MM.1S (cell line): Measurements from ENCODE around the gene NFKBIE.

Source experiments
- CTCF ChIP-seq: fragments of 300-600 bp; sonication (generic); IDR thresholded peaks from 2 replicates; pipeline ENCODE4 v1.5.1; 2016; ENCODE audit warnings: antibody characterized with exemption, low read length, mixed read lengths
- EZH2phosphoT487 ChIP-seq: fragments of 300-600 bp; sonication (generic); IDR thresholded peaks from 2 replicates; pipeline ENCODE4 v1.6.1; 2018; ENCODE audit warnings: antibody characterized with exemption, low read length

DNA sequence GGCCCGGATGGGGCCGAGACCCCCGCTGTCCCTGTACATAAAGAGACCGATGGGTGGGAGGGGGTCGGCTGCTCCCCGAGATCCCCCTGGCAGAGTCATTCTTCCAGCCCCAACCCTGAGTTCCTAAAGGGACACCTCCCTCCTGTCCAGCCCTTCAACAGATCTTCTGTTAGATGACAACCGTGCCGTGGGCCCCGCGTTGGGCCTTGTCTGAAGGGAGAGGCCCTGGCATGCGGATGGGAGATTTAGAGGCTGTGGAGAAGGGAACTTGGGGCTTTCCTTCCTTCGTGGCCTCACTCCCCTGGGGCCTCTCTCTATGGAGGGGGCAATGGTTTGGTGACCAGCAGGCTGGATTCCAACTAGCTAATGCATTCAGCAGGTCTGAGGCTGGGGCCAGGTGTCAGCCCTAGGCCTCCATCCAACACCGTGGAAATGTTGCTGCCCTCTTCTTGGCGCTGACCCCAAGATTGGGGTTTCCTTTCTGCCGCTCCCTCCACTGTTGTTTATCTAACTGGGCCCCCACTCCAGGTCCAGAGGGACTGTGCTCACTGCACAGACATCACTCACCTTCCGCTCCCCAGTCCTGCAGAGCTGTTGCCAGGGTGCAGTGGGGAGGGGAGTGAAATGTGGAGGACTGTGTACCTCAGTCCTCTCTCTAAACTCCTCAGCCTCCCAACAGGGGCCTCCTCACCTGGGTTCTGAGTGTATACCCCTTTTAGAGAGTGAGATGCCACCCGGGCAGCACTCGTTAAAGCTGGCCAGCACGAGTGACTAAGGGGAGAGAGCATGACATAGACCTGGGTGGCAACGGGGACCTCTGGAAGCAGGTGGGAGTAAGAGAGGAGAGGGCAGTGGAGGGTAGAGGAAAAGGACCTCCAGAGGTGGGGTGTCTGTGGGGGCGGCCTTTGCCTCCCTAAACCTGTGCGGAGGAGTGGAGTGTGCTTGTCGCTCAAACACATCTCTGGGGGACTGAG lies 11.6 kb upstream of the NFKBIE start:
- no peak for TF ChIP-seq CTCF
- no peak for TF ChIP-seq EZH2phosphoT487
